Globus pallidus (tissue), 1 donor: ENCODE data around the gene MAP3K13.

Experiments
- DNase-seq: peaks from one replicate; pipeline ENCODE4 v3.0.0-alpha.2; 2015; ENCODE audit warnings: low spot score

Gene MAP3K13

GRCh38 chr3:185362850-185363661, at the start of gene MAP3K13:
MAP3K13 (plus strand) TSS chr3:185363136; CDS start chr3:185428582, 65,446 bp downstream.
- peak; percentile 93 for DNase-seq

GRCh38 chr3:185313693-185314246, 49.2 kb upstream of the MAP3K13 start:
- DNase-seq: no peak

GRCh38 chr3:185316740-185317412, 46.1 kb upstream of the MAP3K13 start:
- DNase-seq: no peak

- DNase-seq: no peak
Observed at GRCh38 chr3:185317674-185318073, 45.3 kb upstream of the MAP3K13 start.

GRCh38 chr3:185318141-185318540, 44.8 kb upstream of the MAP3K13 start:
- no peak for DNase-seq

GRCh38 chr3:185319801-185320200, 43.1 kb upstream of the MAP3K13 start:
- DNase-seq: no peak

- no peak for DNase-seq
Observed at GRCh38 chr3:185320949-185321348, 42.0 kb upstream of the MAP3K13 start.

GRCh38 chr3:185322101-185322719, 40.7 kb upstream of the MAP3K13 start:
- DNase-seq: no peak

GRCh38 chr3:185325946-185326791, 36.8 kb upstream of the MAP3K13 start:
- no peak for DNase-seq

GRCh38 chr3:185327062-185327461, 35.9 kb upstream of the MAP3K13 start:
- DNase-seq: no peak

- no peak for DNase-seq
Observed at GRCh38 chr3:185328324-185329004, 34.5 kb upstream of the MAP3K13 start.

- DNase-seq: peak; percentile 20
Observed at GRCh38 chr3:185330238-185330637, 32.7 kb upstream of the MAP3K13 start.

GRCh38 chr3:185330644-185331043, 32.3 kb upstream of the MAP3K13 start:
- no peak for DNase-seq

GRCh38 chr3:185332026-185332735, 30.8 kb upstream of the MAP3K13 start:
- DNase-seq: peak; percentile 26

- DNase-seq: no peak
Observed at GRCh38 chr3:185335799-185336198, 27.1 kb upstream of the MAP3K13 start.

GRCh38 chr3:185337231-185337816, 25.6 kb upstream of the MAP3K13 start:
- DNase-seq: no peak

GRCh38 chr3:185339945-185340344, 23.0 kb upstream of the MAP3K13 start:
- no peak for DNase-seq

- no peak for DNase-seq
Observed at GRCh38 chr3:185340751-185341150, 22.2 kb upstream of the MAP3K13 start.

- no peak for DNase-seq
Observed at GRCh38 chr3:185341616-185342458, 21.1 kb upstream of the MAP3K13 start.
